Astrocyte (in vitro differentiated cells and primary cell): ENCODE measurements around the gene TAF4. TPM values are rescaled to one million over a fixed set of nuclear protein-coding genes. Genes with fewer than 3 reads are reported as not detected.

Experiments used
- DNase-seq: peaks from one replicate; pipeline ENCODE4 v3.0.0-alpha.2; 2010; ENCODE audit warnings: low read depth
- FAIRE-seq: peaks from 2 replicates; lab custom pipeline; 2011; peaks lifted over from hg19 to GRCh38; lab: Jason Lieb, UNC
- H2AFZ ChIP-seq: 2 replicates; pipeline ENCODE4 v1.6.0; 2012; ENCODE audit warnings: low read depth, low read length, inconsistent platforms
- H3K27ac ChIP-seq: 2 replicates; pipeline ENCODE4 v1.5.1; 2011; ENCODE audit warnings: low read depth, low read length, inconsistent platforms
- H3K27me3 ChIP-seq: 2 replicates; pipeline ENCODE4 v1.6.0; 2011; ENCODE audit warnings: low read length, inconsistent platforms; ENCODE audit not compliant: insufficient read depth
- H3K36me3 ChIP-seq: 2 replicates; pipeline ENCODE4 v1.5.1; 2011; ENCODE audit warnings: low read length, inconsistent platforms; ENCODE audit not compliant: insufficient read depth
- H3K4me1 ChIP-seq: 2 replicates; pipeline ENCODE4 v1.5.1; 2011; ENCODE audit warnings: low read length, inconsistent platforms; ENCODE audit not compliant: insufficient read depth
- H3K4me2 ChIP-seq: 2 replicates; pipeline ENCODE4 v1.6.0; 2012; ENCODE audit warnings: low read length, inconsistent platforms
- H3K4me3 ChIP-seq: 2 replicates; pipeline ENCODE4 v1.5.1; 2011; ENCODE audit warnings: low read depth, mild to moderate bottlenecking, low read length, inconsistent platforms; ENCODE audit not compliant: insufficient read depth
- H3K79me2 ChIP-seq: 2 replicates; pipeline ENCODE4 v1.6.0; 2012; ENCODE audit warnings: mild to moderate bottlenecking, low read length, inconsistent platforms; ENCODE audit not compliant: insufficient read depth
- H3K9ac ChIP-seq: 2 replicates; pipeline ENCODE4 v1.6.0; 2012; ENCODE audit warnings: mild to moderate bottlenecking, low read length, inconsistent platforms
- H3K9me3 ChIP-seq: 2 replicates; pipeline ENCODE4 v1.5.1; 2012; ENCODE audit warnings: low read depth, mild to moderate bottlenecking, low read length, inconsistent platforms; ENCODE audit not compliant: insufficient read depth
- H4K20me1 ChIP-seq: 2 replicates; pipeline ENCODE4 v1.6.0; 2012; ENCODE audit warnings: low read length, inconsistent platforms; ENCODE audit not compliant: insufficient read depth
- H3K27ac Mint-ChIP-seq: one replicate; pipeline ENCODE4 v1.8.0; 2021; ENCODE audit warnings: mild to moderate bottlenecking, mixed read lengths; ENCODE audit not compliant: unreplicated experiment
- H3K27me3 Mint-ChIP-seq: one replicate; pipeline ENCODE4 v1.8.0; 2021; ENCODE audit warnings: low read depth, mixed read lengths; ENCODE audit not compliant: unreplicated experiment
- H3K36me3 Mint-ChIP-seq: one replicate; pipeline ENCODE4 v1.8.0; 2021; ENCODE audit warnings: low read depth, mixed read lengths; ENCODE audit not compliant: unreplicated experiment
- H3K4me1 Mint-ChIP-seq: one replicate; pipeline ENCODE4 v1.8.0; 2021; ENCODE audit warnings: low read depth, mixed read lengths; ENCODE audit not compliant: unreplicated experiment
- H3K4me3 Mint-ChIP-seq: one replicate; pipeline ENCODE4 v1.8.0; 2021; ENCODE audit warnings: mild to moderate bottlenecking, moderate library complexity, mixed read lengths; ENCODE audit not compliant: unreplicated experiment
- H3K9me3 Mint-ChIP-seq: one replicate; pipeline ENCODE4 v1.8.0; 2021; ENCODE audit warnings: mild to moderate bottlenecking, mixed read lengths; ENCODE audit not compliant: unreplicated experiment
- CTCF ChIP-seq: IDR thresholded peaks from 2 replicates; pipeline ENCODE4 v1.5.1; 2011; ENCODE audit warnings: low read depth, mild to moderate bottlenecking, inconsistent platforms, low read length, moderate library complexity; ENCODE audit not compliant: insufficient read depth
- EZH2 ChIP-seq: IDR thresholded peaks from 2 replicates; pipeline ENCODE4 v1.6.1; 2012; ENCODE audit warnings: mild to moderate bottlenecking, low read length, inconsistent platforms; ENCODE audit not compliant: insufficient read depth
- total RNA-seq: library from RNA; stranded (reverse); gene quantifications from 2 replicates; pipeline ENCODE4 v1.2.1, GENCODE V29; 2021

The TAF4 gene
- total RNA-seq, 1 donor from 2014 or later = 11.8 TPM

GRCh38 chr20:62097881-62098407 lies 32.3 kb upstream of the TAF4 start:
- Mint-ChIP-seq H3K27ac (no peak overlapping the region), H3K27me3 (peaks cover 27% of the 10 kb centered on the region), H3K36me3 (peaks cover 2% of the 10 kb centered on the region), H3K9me3 (peaks cover 19% of the 10 kb centered on the region), H3K4me1 (no peaks in the 10 kb centered on the region), H3K4me3 (no peak overlapping the region)
- DNase-seq (no peak), FAIRE-seq (no peak)
- H3K79me2 ChIP-seq = no peaks in the 10 kb centered on the region
- H3K4me2 ChIP-seq = no peak overlapping the region
- TF ChIP-seq EZH2 (no peak), CTCF (no peak)
- H3K27me3 ChIP-seq = no peaks in the 10 kb centered on the region
- no peak overlapping the region for H2AFZ ChIP-seq
- H3K36me3 ChIP-seq = no peaks in the 10 kb centered on the region
- no peak overlapping the region for H3K9ac ChIP-seq
- no peaks in the 10 kb centered on the region for H3K4me1 ChIP-seq
- no peaks in the 10 kb centered on the region for H4K20me1 ChIP-seq
- H3K4me3 ChIP-seq = no peak overlapping the region
- H3K9me3 ChIP-seq = peaks cover 5% of the 10 kb centered on the region
- H3K27ac ChIP-seq = no peak overlapping the region

GRCh38 chr20:62096421-62097380 lies 31.0 kb upstream of the TAF4 start:
- no peak overlapping the region for H3K27ac Mint-ChIP-seq
- Histone ChIP-seq H2AFZ (no peak overlapping the region), H4K20me1 (no peaks in the 10 kb centered on the region), H3K4me1 (no peaks in the 10 kb centered on the region), H3K4me3 (no peak overlapping the region), H3K27ac (no peak overlapping the region), H3K36me3 (no peaks in the 10 kb centered on the region), H3K9me3 (peaks cover 4% of the 10 kb centered on the region), H3K27me3 (peaks cover 3% of the 10 kb centered on the region), H3K79me2 (no peaks in the 10 kb centered on the region), H3K9ac (no peak overlapping the region), H3K4me2 (no peak overlapping the region)
- peaks cover 31% of the 10 kb centered on the region for H3K27me3 Mint-ChIP-seq
- peaks cover 20% of the 10 kb centered on the region for H3K9me3 Mint-ChIP-seq
- H3K36me3 Mint-ChIP-seq = no peaks in the 10 kb centered on the region
- DNase-seq = no peak
- TF ChIP-seq EZH2 (no peak), CTCF (no peak)
- no peak for FAIRE-seq
- no peaks in the 10 kb centered on the region for H3K4me1 Mint-ChIP-seq
- no peak overlapping the region for H3K4me3 Mint-ChIP-seq

- Histone ChIP-seq H4K20me1 (no peaks in the 10 kb centered on the region), H3K27ac (no peak overlapping the region), H3K27me3 (peaks cover 4% of the 10 kb centered on the region), H3K4me2 (no peak overlapping the region), H3K9ac (no peak overlapping the region), H3K4me3 (no peak overlapping the region), H3K79me2 (no peaks in the 10 kb centered on the region), H3K4me1 (peaks cover 4% of the 10 kb centered on the region), H3K36me3 (no peaks in the 10 kb centered on the region), H3K9me3 (no peaks in the 10 kb centered on the region), H2AFZ (no peak overlapping the region)
- peaks cover 10% of the 10 kb centered on the region for H3K27me3 Mint-ChIP-seq
- TF ChIP-seq CTCF (no peak), EZH2 (no peak)
- no peak for DNase-seq
- no peak overlapping the region for H3K4me3 Mint-ChIP-seq
- no peaks in the 10 kb centered on the region for H3K36me3 Mint-ChIP-seq
- H3K27ac Mint-ChIP-seq = no peak overlapping the region
- H3K9me3 Mint-ChIP-seq = peaks cover 5% of the 10 kb centered on the region
- H3K4me1 Mint-ChIP-seq = no peaks in the 10 kb centered on the region
- no peak for FAIRE-seq
Observed at GRCh38 chr20:62089393-62089792, 23.7 kb upstream of the TAF4 start.
